Osteoblast (primary cell): ENCODE data around the gene FRMD5. TPM values are rescaled to one million over a fixed set of nuclear protein-coding genes. Genes with fewer than 3 reads are reported as not detected.

Source experiments
- DNase-seq: peaks from one replicate; pipeline ENCODE4 v3.0.0; 2011; ENCODE audit warnings: low spot score, mixed read lengths; ENCODE audit not compliant: insufficient read length; ENCODE audit errors: missing footprints
- H2AFZ ChIP-seq: 2 replicates; pipeline ENCODE4 v1.6.0; 2011; ENCODE audit warnings: mild to moderate bottlenecking, low read length
- H3K27ac ChIP-seq: 2 replicates; pipeline ENCODE4 v1.5.1; 2011; ENCODE audit warnings: mild to moderate bottlenecking, low read depth, low read length, moderate library complexity
- H3K27me3 ChIP-seq: 2 replicates; pipeline ENCODE4 v1.6.0; 2012; ENCODE audit warnings: mild to moderate bottlenecking, control low read depth, inconsistent platforms, low read length, moderate library complexity; ENCODE audit not compliant: insufficient read depth
- H3K36me3 ChIP-seq: 2 replicates; pipeline ENCODE4 v1.5.1; 2011; ENCODE audit warnings: mild to moderate bottlenecking, low read length, control low read depth, moderate library complexity; ENCODE audit not compliant: insufficient read depth
- H3K4me1 ChIP-seq: 2 replicates; pipeline ENCODE4 v1.5.1; 2011; ENCODE audit warnings: mild to moderate bottlenecking, low read length, control low read depth, moderate library complexity; ENCODE audit not compliant: insufficient read depth
- H3K4me2 ChIP-seq: 2 replicates; pipeline ENCODE4 v1.6.0; 2011; ENCODE audit warnings: mild to moderate bottlenecking, low read length; ENCODE audit not compliant: insufficient read depth
- H3K4me3 ChIP-seq: fragments of 200-600 bp; sonication (generic); 3 replicates; pipeline ENCODE4 v1.5.1; 2012; ENCODE audit warnings: mild to moderate bottlenecking, low read length, inconsistent platforms; ENCODE audit not compliant: insufficient read depth
- H3K79me2 ChIP-seq: 2 replicates; pipeline ENCODE4 v1.6.0; 2012; ENCODE audit warnings: mild to moderate bottlenecking, low read length, control low read depth, inconsistent platforms; ENCODE audit not compliant: insufficient read depth
- H3K9me3 ChIP-seq: 2 replicates; pipeline ENCODE4 v1.5.1; 2011; ENCODE audit warnings: low read depth, low read length, control low read depth
- H4K20me1 ChIP-seq: 2 replicates; pipeline ENCODE4 v1.6.0; 2012; ENCODE audit warnings: mild to moderate bottlenecking, low read length, control low read depth; ENCODE audit not compliant: insufficient read depth
- CTCF ChIP-seq: IDR thresholded peaks from 2 replicates; pipeline ENCODE4 v1.5.1; 2011; ENCODE audit warnings: mild to moderate bottlenecking, low read depth, low read length, moderate library complexity; ENCODE audit errors: extremely low read depth
- total RNA-seq: library from RNA; depleted of rRNA; stranded (reverse); fragments of >200 nt; gene quantifications from 2 replicates; pipeline ENCODE4 v1.2.3, GENCODE V29; 2012

FRMD5 gene
- total RNA-seq, 1 donor, result 3.3 TPM

GRCh38 chr15:44129911-44130310 lies 65.2 kb downstream of the FRMD5 start:
- Histone ChIP-seq H3K36me3 (no peaks in the 10 kb centered on the region), H4K20me1 (no peaks in the 10 kb centered on the region), H3K9me3 (no peaks in the 10 kb centered on the region), H3K4me3 (no peak overlapping the region), H3K27me3 (no peaks in the 10 kb centered on the region), H3K79me2 (peaks cover 24% of the 10 kb centered on the region), H3K4me2 (no peak overlapping the region), H2AFZ (no peak overlapping the region), H3K27ac (no peak overlapping the region), H3K4me1 (no peaks in the 10 kb centered on the region)
- no peak for TF ChIP-seq CTCF
- no peak for DNase-seq

- Histone ChIP-seq H4K20me1 (no peaks in the 10 kb centered on the region), H3K27me3 (no peaks in the 10 kb centered on the region), H3K9me3 (no peaks in the 10 kb centered on the region), H3K4me1 (no peaks in the 10 kb centered on the region), H3K79me2 (peaks cover 18% of the 10 kb centered on the region), H3K36me3 (no peaks in the 10 kb centered on the region), H3K27ac (no peak overlapping the region), H3K4me2 (no peak overlapping the region), H3K4me3 (no peak overlapping the region), H2AFZ (no peak overlapping the region)
- no peak for TF ChIP-seq CTCF
- no peak for DNase-seq
Measured at GRCh38 chr15:44128443-44128842, 66.6 kb downstream of the FRMD5 start.

- no peak overlapping the region for H3K27ac ChIP-seq
- peaks cover 17% of the 10 kb centered on the region for H3K79me2 ChIP-seq
- DNase-seq, result no peak
- no peak overlapping the region for H2AFZ ChIP-seq
- no peaks in the 10 kb centered on the region for H4K20me1 ChIP-seq
- no peak for TF ChIP-seq CTCF
- H3K36me3 ChIP-seq, result no peaks in the 10 kb centered on the region
- H3K4me3 ChIP-seq, result no peak overlapping the region
- no peaks in the 10 kb centered on the region for H3K9me3 ChIP-seq
- H3K4me1 ChIP-seq, result no peaks in the 10 kb centered on the region
- no peaks in the 10 kb centered on the region for H3K27me3 ChIP-seq
- no peak overlapping the region for H3K4me2 ChIP-seq
Measured at GRCh38 chr15:44125879-44126278, 69.2 kb downstream of the FRMD5 start.

- H3K79me2 ChIP-seq, result peaks cover 11% of the 10 kb centered on the region
- H3K27me3 ChIP-seq, result no peaks in the 10 kb centered on the region
- peak overlapping the region; percentile 21 for H2AFZ ChIP-seq
- peak overlapping the region; percentile 73 for H3K4me2 ChIP-seq
- no peak for TF ChIP-seq CTCF
- H3K36me3 ChIP-seq, result no peaks in the 10 kb centered on the region
- peak; percentile 83 for DNase-seq
- H4K20me1 ChIP-seq, result no peaks in the 10 kb centered on the region
- no peaks in the 10 kb centered on the region for H3K9me3 ChIP-seq
- peaks cover 32% of the 10 kb centered on the region for H3K4me1 ChIP-seq
- peak overlapping the region; percentile 90 for H3K27ac ChIP-seq
- H3K4me3 ChIP-seq, result no peak overlapping the region
Measured at GRCh38 chr15:44102675-44103254, 92.3 kb downstream of the FRMD5 start.
